MCF 10A (cell line): ENCODE results near the gene OR52N1. TPM values are rescaled to one million over a fixed set of nuclear protein-coding genes. Genes with fewer than 3 reads are reported as not detected.

ENCODE experiments used
- BruUV-seq: library from RNA; stranded (reverse); fragments of 400-500 nt; replicated peaks from 2 replicates; lab custom pipeline; 2021; lab: Mats Ljungman, UMichigan
- CTCF ChIA-PET: fragments of 300-600 bp; sonication (Branson Sonifier 250); formaldehyde crosslinking; extraction: SDS; loops from one replicate; lab custom pipeline; 2021; ENCODE audit warnings: antibody characterized with exemption, inconsistent platforms; lab: Yijun Ruan, JAX
- POLR2A ChIA-PET: fragments of 300-600, 350-650 bp; sonication (Branson Sonifier 250); formaldehyde crosslinking; extraction: SDS; loops from one replicate; lab custom pipeline; 2020; ENCODE audit warnings: antibody characterized with exemption, inconsistent platforms; lab: Yijun Ruan, JAX
- DNase-seq: peaks from one replicate; pipeline ENCODE4 v3.0.0-alpha.2; 2018; ENCODE audit not compliant: unreplicated experiment
- H3K27ac Mint-ChIP-seq: one replicate; pipeline ENCODE4 v1.8.0; 2022; ENCODE audit warnings: mild to moderate bottlenecking, low read depth, mixed read lengths; ENCODE audit not compliant: unreplicated experiment
- H3K27me3 Mint-ChIP-seq: one replicate; pipeline ENCODE4 v1.8.0; 2022; ENCODE audit warnings: mixed read lengths; ENCODE audit not compliant: insufficient read depth, unreplicated experiment
- H3K36me3 Mint-ChIP-seq: one replicate; pipeline ENCODE4 v1.8.0; 2022; ENCODE audit warnings: mild to moderate bottlenecking, moderate library complexity, mixed read lengths; ENCODE audit not compliant: insufficient read depth, unreplicated experiment
- H3K4me1 Mint-ChIP-seq: one replicate; pipeline ENCODE4 v1.8.0; 2022; ENCODE audit warnings: mixed read lengths; ENCODE audit not compliant: insufficient read depth, unreplicated experiment
- H3K4me3 Mint-ChIP-seq: one replicate; pipeline ENCODE4 v1.8.0; 2022; ENCODE audit warnings: mild to moderate bottlenecking, moderate library complexity, mixed read lengths; ENCODE audit not compliant: unreplicated experiment
- H3K9me3 Mint-ChIP-seq: one replicate; pipeline ENCODE4 v1.8.0; 2022; ENCODE audit warnings: mixed read lengths; ENCODE audit not compliant: unreplicated experiment
- intact Hi-C: fragments of 100-400 bp; cut with micrococcal nuclease; formaldehyde crosslinking; loops from 2 replicates; pipeline ENCODE4 v1.14.1; 2022
- total RNA-seq: library from RNA; stranded (reverse); gene quantifications from 2 replicates; pipeline ENCODE4 v1.2.3, GENCODE V29; 2022
- TF ChIP-seq, protein P1 (sequence below): fragments of 200-600 bp; IDR thresholded peaks from one replicate; pipeline ENCODE4 v1.8.0; 2022; ENCODE audit warnings: antibody characterized with exemption, mild to moderate bottlenecking; ENCODE audit not compliant: unreplicated experiment

OR52N1 gene
- total RNA-seq, 1 experiment from 2014 or later, result not detected

DNA sequence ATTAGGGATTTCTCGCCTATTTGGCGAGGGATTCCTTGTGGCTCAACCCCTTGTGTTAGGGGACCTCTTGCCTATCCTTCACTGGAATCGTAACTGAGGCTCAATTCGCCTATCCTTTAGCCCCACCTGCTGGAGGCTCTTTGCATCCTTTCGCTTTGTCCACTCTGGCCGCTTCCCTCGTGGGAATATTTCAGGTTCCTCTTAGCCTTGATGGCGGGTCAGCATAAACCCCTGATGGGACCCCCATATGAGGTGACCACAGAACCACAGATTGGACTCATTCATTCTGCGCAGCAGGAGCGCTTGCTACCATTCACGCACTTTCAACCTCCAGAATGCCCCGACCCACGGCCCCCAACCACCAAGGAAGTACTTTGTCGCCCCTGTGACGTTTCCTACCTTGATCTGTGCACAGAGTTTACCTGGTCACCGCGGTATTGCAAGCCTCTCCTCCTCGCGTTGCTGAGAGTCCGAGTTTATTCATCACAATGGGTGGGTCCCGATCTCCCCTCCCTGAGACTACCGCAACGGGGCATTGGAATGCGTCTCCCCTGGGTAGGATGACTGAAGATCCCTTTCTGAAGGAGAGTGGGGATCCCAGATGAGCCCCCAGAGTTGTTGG, 17.5 kb upstream of the OR52N1 start, which contains the start of gene OR52N2:
OR52N2 (plus strand) TSS at position 425 of the 622 bp plus-strand sequence. CDS start 11,412 bp downstream, outside the sequence.
- ChIA-PET CTCF (interaction anchor here (0.6 to 2.0 kb wide), 7 partner anchors 21 to 1171 kb away, joined by 3 to 10 read pairs (median 3); partner anchors contain the start of gene OR51D1), POLR2A (no interaction called here)
- Mint-ChIP-seq H3K36me3 (no peaks in the 10 kb centered on the region), H3K4me3 (peak within 1 kb of the TSS; percentile 74), H3K9me3 (no peaks in the 10 kb centered on the region), H3K27me3 (peaks cover 79% of the 10 kb centered on the region), H3K27ac (no peak within 1 kb of the TSS), H3K4me1 (peaks cover 13% of the 10 kb centered on the region)
- BruUV-seq, result no TSS peak
- intact Hi-C loops, result loop anchor here (1.0 to 5.0 kb wide), 8 partner anchors 124 to 1181 kb away; partner anchors contain the start of gene TRIM5
- DNase-seq, result peak; percentile 74
- TF ChIP-seq, protein P1, sequence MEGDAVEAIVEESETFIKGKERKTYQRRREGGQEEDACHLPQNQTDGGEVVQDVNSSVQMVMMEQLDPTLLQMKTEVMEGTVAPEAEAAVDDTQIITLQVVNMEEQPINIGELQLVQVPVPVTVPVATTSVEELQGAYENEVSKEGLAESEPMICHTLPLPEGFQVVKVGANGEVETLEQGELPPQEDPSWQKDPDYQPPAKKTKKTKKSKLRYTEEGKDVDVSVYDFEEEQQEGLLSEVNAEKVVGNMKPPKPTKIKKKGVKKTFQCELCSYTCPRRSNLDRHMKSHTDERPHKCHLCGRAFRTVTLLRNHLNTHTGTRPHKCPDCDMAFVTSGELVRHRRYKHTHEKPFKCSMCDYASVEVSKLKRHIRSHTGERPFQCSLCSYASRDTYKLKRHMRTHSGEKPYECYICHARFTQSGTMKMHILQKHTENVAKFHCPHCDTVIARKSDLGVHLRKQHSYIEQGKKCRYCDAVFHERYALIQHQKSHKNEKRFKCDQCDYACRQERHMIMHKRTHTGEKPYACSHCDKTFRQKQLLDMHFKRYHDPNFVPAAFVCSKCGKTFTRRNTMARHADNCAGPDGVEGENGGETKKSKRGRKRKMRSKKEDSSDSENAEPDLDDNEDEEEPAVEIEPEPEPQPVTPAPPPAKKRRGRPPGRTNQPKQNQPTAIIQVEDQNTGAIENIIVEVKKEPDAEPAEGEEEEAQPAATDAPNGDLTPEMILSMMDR, result peak; percentile 72

DNA sequence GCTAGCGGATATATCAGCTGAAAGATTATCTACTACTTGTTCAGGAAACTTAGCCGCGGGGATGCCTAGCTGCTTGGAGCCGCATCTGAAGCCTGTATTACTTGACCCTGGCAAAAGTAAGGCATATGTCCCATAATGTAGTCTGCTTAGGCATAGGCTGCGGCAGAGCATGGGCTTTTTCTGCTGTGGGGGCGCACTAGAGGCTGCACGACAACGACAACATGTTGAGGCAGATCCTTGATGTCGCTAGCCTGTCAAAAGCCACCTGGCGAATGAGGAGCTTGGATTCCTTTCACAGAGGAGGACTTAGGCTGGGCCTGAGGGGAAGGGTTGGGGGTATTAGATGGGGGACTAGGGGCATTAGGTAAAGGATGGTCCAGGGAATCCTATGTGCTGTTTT, 16.5 kb upstream of the OR52N1 start:
- CTCF ChIA-PET, result interaction anchor here (0.6 to 2.2 kb wide), 14 partner anchors 14 to 1171 kb away, joined by 3 to 9 read pairs (median 3); partner anchors contain the start of genes OR51D1 and TRIM5
- POLR2A ChIA-PET, result no interaction called here
- H3K27me3 Mint-ChIP-seq, result peaks cover 79% of the 10 kb centered on the region
- H3K27ac Mint-ChIP-seq, result no peak overlapping the region
- no peak overlapping the region for H3K4me3 Mint-ChIP-seq
- H3K36me3 Mint-ChIP-seq, result no peaks in the 10 kb centered on the region
- intact Hi-C loops, result loop anchor here (5.0 kb wide), 1 partner anchor 1180 kb away; no protein-coding TSS in a partner anchor
- TF ChIP-seq, protein P1, result no peak
- peaks cover 13% of the 10 kb centered on the region for H3K4me1 Mint-ChIP-seq
- H3K9me3 Mint-ChIP-seq, result no peaks in the 10 kb centered on the region
- no peak for DNase-seq
- BruUV-seq, result no TSS peak

DNA sequence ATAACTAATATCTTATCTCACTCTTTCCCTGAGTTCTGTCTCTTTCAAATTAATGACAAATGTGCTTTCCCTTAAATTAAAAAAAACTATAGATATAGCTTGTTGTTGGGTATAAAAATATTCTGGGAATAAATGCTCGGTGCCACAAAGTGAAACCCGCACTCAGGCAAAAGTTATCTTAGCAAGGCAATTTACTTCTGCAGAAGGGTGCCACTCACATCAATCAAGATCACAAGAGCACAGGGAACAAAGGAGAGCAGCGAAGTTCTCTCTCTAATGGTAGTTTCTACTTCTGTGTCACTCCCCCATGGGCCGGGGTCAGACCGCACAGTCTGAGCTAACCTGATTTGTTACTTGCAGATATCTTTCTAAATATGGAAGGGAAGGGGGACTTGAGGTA, 12.9 kb upstream of the OR52N1 start:
- intact Hi-C loops, result no loop called here
- TF ChIP-seq, protein P1, result no peak
- no peaks in the 10 kb centered on the region for H3K9me3 Mint-ChIP-seq

DNA sequence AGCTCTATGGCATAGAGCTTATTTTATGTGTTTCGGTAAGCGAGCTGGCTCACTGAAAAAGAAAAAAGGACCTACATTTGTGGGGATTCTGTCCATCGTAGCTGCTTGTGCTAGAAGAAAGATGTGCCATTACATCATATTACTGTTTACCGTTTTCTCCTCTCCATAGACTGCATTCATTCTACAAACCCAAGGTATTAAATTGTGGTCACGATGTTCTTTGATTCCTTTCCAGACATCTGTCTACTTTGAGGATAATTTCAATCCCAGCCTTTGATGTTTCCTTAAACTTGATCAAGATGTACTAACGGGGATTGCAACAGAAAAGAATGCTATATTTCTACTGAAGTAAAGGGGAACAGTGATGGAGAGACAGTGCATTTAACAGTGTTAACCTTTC, 5.5 kb upstream of the OR52N1 start:
- Mint-ChIP-seq H3K27me3 (peaks cover 67% of the 10 kb centered on the region), H3K9me3 (no peaks in the 10 kb centered on the region), H3K4me1 (no peaks in the 10 kb centered on the region), H3K36me3 (no peaks in the 10 kb centered on the region), H3K27ac (no peak overlapping the region), H3K4me3 (no peak overlapping the region)
- TF ChIP-seq, protein P1, result no peak
- CTCF ChIA-PET, result interaction anchor here (0.6 to 1.0 kb wide), 2 partner anchors 7 to 8 kb away, joined by 3 to 4 read pairs; no protein-coding TSS in a partner anchor
- POLR2A ChIA-PET, result no interaction called here
- BruUV-seq, result no TSS peak
- intact Hi-C loops, result no loop called here
- DNase-seq, result no peak

More for the DNA sequence above, 12.9 kb upstream of the OR52N1 start:
- no peak for DNase-seq
- peaks cover 72% of the 10 kb centered on the region for H3K27me3 Mint-ChIP-seq
- H3K4me3 Mint-ChIP-seq, result no peak overlapping the region
- peaks cover 7% of the 10 kb centered on the region for H3K4me1 Mint-ChIP-seq
- no peaks in the 10 kb centered on the region for H3K36me3 Mint-ChIP-seq
- no TSS peak for BruUV-seq
- CTCF ChIA-PET, result interaction anchor here (0.6 to 1.7 kb wide), 6 partner anchors 8 to 328 kb away, joined by 3 to 6 read pairs (median 4); partner anchors contain the start of gene TRIM5
- POLR2A ChIA-PET, result no interaction called here
- H3K27ac Mint-ChIP-seq, result no peak overlapping the region
